Ascending aorta (tissue), 2 donors: ENCODE results near the gene SLIT3. TPM values are rescaled to one million over a fixed set of nuclear protein-coding genes. Genes with fewer than 3 reads are reported as not detected.
A peak's percentile ranks its signal among the peaks of the same experiment; 100 is the strongest.
"Not testable (repeated sequence)": the region's sequence is repeated elsewhere in the genome, so short reads cannot be mapped to it uniquely, and the experiment has no call there.

ENCODE experiments used
- DNase-seq, 2 donors: peaks; one replicate each; pipeline ENCODE4 v3.0.0-alpha.2; 2019; ENCODE audit warnings: low spot score in 2 of 2
- H3K27ac ChIP-seq, 2 donors: fragments of 200-600 bp; sonication (generic); one replicate each; pipeline ENCODE4 v1.5.1; 2016 to 2017; ENCODE audit warnings: mild to moderate bottlenecking in 1 of 2
- H3K27me3 ChIP-seq: fragments of 200-600 bp; sonication (generic); one replicate; pipeline ENCODE4 v1.5.1; 2017
- H3K36me3 ChIP-seq, 2 donors: fragments of 200-600 bp; sonication (generic); one replicate each; pipeline ENCODE4 v1.5.1; 2016
- H3K4me1 ChIP-seq, 2 donors: fragments of 200-600 bp; sonication (generic); one replicate each; pipeline ENCODE4 v1.5.1; 2016 to 2017; ENCODE audit warnings: mild to moderate bottlenecking in 1 of 2
- H3K4me3 ChIP-seq, 2 donors: fragments of 200-600 bp; sonication (generic); one replicate each; pipeline ENCODE4 v1.5.1; 2016 to 2017; ENCODE audit warnings: mild to moderate bottlenecking in 1 of 2
- H3K9me3 ChIP-seq, 2 donors: fragments of 200-600 bp; sonication (generic); one replicate each; pipeline ENCODE4 v1.5.1; 2016
- intact Hi-C: fragments of 100-400 bp; cut with DNase I; formaldehyde crosslinking; loops from one replicate; pipeline ENCODE4 v1.15.1; 2023
- total RNA-seq: library from RNA; depleted of rRNA; stranded (reverse); fragments of >200 nt; gene quantifications from one replicate; pipeline ENCODE4 v1.1.0, GENCODE V29; 2016
- TF ChIP-seq, protein P1 (sequence below), 3 experiments: fragments of 200-600 bp in 2 of 3; fragments of 450-650 bp in 1 of 3; sonication (generic) in 2 of 3; IDR thresholded peaks; one replicate each; pipeline ENCODE4 v1.5.1; 2016 to 2019; ENCODE audit warnings: antibody characterized with exemption in 3 of 3, mild to moderate bottlenecking in 1 of 3, moderate library complexity in 1 of 3

The SLIT3 gene
- total RNA-seq, 1 donor from 2014 or later: 128 TPM

DNA sequence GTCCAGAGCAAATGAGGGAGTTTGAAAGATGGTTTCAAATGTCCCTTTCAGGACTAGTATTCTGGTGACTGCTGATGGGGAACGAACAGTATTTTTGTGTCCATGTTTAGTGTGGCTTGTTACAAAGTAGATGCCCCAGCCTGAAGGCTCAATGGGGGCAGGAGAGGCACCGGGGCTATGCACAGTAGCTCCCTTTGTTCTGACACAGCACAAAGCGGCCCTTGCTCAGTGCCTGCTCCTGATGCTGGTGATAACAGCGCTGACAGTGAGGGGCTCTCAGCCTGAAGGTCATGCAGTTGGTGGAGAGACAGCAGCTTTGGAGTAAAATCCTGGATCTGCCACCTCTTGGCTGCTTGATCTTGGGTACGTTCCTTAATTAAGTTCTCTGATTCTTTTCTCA, 188.9 kb downstream of the SLIT3 start:
- H3K27ac ChIP-seq: no peak overlapping the region
- intact Hi-C loops: no loop called here
- no peak overlapping the region for H3K4me3 ChIP-seq
- H3K36me3 ChIP-seq: no peaks in the 10 kb centered on the region
- TF ChIP-seq, protein P1, sequence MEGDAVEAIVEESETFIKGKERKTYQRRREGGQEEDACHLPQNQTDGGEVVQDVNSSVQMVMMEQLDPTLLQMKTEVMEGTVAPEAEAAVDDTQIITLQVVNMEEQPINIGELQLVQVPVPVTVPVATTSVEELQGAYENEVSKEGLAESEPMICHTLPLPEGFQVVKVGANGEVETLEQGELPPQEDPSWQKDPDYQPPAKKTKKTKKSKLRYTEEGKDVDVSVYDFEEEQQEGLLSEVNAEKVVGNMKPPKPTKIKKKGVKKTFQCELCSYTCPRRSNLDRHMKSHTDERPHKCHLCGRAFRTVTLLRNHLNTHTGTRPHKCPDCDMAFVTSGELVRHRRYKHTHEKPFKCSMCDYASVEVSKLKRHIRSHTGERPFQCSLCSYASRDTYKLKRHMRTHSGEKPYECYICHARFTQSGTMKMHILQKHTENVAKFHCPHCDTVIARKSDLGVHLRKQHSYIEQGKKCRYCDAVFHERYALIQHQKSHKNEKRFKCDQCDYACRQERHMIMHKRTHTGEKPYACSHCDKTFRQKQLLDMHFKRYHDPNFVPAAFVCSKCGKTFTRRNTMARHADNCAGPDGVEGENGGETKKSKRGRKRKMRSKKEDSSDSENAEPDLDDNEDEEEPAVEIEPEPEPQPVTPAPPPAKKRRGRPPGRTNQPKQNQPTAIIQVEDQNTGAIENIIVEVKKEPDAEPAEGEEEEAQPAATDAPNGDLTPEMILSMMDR (IDR thresholded peaks at IDR 0.05): no peak
- H3K27me3 ChIP-seq: no peaks in the 10 kb centered on the region
- peaks cover 0 to 15% of the 10 kb centered on the region in 2 donors for H3K4me1 ChIP-seq
- no peak for DNase-seq
- H3K9me3 ChIP-seq: no peaks in the 10 kb centered on the region

DNA sequence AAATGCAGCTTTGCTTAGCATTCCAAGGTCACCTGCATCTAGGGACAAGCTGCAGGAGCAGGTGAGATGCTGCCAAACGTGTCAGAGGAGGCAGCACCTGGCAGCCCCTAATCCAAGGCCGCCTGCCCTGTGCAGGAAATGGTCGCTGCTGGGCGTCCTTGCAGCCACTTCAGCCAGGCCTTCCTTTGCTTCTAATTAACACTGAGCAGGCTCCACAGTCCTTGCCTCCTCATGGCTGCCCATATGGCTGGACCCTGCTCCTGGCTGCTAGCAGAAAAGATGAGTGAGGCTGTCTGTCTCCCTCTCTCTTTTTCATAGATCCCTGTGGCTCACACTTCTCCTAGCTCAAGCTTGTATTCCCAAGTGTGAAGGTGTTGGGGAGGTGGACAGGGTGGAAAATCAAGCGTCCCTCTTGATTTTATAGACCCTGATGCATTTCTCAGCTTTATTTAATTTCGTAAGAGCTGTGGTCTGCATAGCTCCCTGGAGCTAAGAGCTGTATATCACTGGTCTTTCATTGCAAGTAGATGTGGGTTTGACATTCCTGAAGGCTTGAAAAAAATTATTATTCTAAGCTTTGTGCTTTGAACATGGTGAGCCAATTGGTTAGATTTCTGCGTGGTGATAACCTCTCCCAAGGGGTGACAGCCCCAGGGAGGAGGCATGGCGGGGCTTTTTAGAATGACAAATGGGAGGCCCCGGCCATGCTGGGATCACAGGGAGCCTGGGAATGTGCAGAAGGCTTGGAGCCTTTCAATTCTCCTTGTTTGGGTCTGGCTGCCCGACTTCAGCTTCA, 193.8 kb downstream of the SLIT3 start:
- intact Hi-C loops: no loop called here
- TF ChIP-seq, protein P1 (IDR thresholded peaks at IDR 0.05): no peak
- Histone ChIP-seq H3K27me3 (no peaks in the 10 kb centered on the region), H3K4me3 (no peak overlapping the region), H3K27ac (peak overlapping the region; percentile 26 to 58), H3K9me3 (no peaks in the 10 kb centered on the region), H3K4me1 (peaks cover 0 to 17% of the 10 kb centered on the region in 2 donors), H3K36me3 (no peaks in the 10 kb centered on the region)
- DNase-seq: no peak

DNA sequence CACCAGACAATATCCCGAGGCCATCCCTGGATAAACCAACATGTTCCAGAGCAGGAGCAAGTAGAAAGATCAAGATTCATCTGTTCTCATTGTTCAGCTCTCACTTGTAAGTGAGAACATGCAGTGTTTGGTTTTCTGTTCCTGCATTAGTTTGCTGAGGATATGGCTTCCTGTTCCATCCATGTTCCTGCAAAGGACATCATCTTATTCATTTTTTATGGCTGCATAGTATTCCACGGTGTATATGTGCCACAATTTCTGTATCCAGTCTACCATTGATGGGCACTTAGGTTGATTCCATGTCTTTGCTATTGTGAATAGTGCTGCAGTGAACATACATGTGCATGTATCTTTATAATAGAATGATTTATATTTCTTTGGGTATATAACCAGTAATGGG, 195.4 kb downstream of the SLIT3 start:
- H3K36me3 ChIP-seq, H3K4me3 ChIP-seq, H3K9me3 ChIP-seq, H3K27ac ChIP-seq, H3K27me3 ChIP-seq, intact Hi-C loops, DNase-seq: not testable (repeated sequence)
- H3K4me1 ChIP-seq: peaks cover 0 to 19% of the 10 kb centered on the region in 2 donors

DNA sequence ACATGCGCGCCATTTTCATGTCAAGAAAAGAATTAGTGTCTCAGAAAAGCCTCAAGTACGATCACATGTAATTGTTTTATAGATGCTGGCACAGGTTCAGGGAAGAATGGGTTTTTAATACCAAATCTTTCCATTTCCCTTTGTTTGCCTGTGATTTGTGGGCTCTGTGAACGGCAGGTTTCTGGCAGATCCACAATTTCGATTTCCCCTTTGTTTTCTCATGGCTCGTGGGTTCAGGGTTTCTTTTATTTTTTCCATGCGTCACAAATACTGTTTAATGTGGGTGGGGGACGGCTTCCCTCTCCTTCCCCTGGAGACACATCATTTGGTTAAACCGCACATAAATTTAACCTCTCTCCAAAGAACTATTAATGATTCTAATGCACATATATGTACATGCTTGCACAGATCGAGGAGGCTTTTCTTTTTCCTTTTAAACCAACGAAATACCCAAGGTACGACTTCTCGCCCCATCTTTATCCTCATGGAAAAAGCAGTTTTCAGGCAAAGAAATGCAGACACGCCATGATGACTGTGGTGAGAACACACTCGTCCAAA, 195.9 kb downstream of the SLIT3 start:
- H3K36me3 ChIP-seq: no peaks in the 10 kb centered on the region
- no peaks in the 10 kb centered on the region for H3K9me3 ChIP-seq

DNA sequence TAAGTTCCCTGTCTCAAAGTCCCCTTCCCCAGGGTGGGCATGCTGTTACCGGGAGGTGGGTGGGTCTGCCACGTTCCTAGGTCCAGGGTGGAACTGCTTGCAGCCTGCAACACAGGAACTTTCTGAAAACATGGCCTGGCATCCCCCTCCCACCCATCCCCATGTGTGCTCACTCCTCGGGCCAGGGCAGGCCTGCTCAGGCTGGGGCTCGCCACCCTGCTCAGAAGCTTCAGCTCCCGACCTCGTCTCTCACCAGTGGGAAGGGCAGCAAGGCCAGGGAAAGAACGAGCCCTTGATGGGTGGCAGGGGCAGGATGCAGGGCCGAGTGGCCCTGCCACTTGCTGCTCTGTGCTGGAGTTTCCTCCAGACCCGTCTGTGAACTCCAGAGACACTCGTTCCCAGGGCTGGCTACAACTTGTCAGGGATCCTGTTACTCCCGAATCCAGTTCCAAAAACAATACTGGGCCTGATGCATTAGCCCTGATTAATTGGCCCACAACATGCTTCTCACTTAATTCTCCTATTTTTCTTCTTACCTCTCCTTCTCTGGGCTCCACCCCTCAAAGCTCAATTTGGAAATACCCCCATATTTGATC, 197.3 kb downstream of the SLIT3 start:
- Histone ChIP-seq H3K9me3 (no peaks in the 10 kb centered on the region), H3K36me3 (no peaks in the 10 kb centered on the region), H3K4me1 (peaks cover 0 to 26% of the 10 kb centered on the region in 2 donors), H3K27me3 (no peaks in the 10 kb centered on the region), H3K4me3 (no peak overlapping the region), H3K27ac (no peak overlapping the region)
- TF ChIP-seq, protein P1 (IDR thresholded peaks at IDR 0.05): no peak
- intact Hi-C loops: no loop called here
- peak in 1 of 2 donors; percentile 41 for DNase-seq

More for the DNA sequence above, 195.9 kb downstream of the SLIT3 start:
- intact Hi-C loops: no loop called here
- no peak overlapping the region for H3K27ac ChIP-seq
- H3K27me3 ChIP-seq: no peaks in the 10 kb centered on the region
- H3K4me1 ChIP-seq: peaks cover 0 to 20% of the 10 kb centered on the region in 2 donors
- DNase-seq: peak in 1 of 2 donors; percentile 2
- TF ChIP-seq, protein P1 (IDR thresholded peaks at IDR 0.05): no peak
- H3K4me3 ChIP-seq: no peak overlapping the region

DNA sequence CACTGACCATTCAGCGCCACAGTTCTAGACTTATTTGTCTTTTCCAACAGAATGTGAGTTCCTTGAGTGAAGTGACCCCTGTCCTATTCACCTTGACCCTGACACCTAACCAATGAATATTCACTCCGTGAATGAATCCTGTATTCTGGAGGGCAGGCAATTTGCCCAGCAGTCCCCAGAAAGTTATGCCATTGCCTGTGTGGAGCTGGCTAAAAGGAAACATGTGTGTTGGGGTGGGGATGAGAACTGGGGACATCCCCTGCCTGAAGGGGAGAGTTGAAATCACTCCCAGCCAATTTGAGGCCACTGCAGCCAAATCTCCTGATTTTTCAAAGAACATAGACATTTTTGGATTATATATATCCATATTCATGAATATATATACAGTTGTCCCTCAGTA, 199.0 kb downstream of the SLIT3 start:
- H3K9me3 ChIP-seq: no peaks in the 10 kb centered on the region
- intact Hi-C loops: no loop called here
- H3K27me3 ChIP-seq: no peaks in the 10 kb centered on the region
- TF ChIP-seq, protein P1 (IDR thresholded peaks at IDR 0.05): no peak
- peak in 1 of 2 donors; percentile 11 for DNase-seq
- no peak overlapping the region for H3K4me3 ChIP-seq
- H3K27ac ChIP-seq: no peak overlapping the region
- H3K4me1 ChIP-seq: peaks cover 9 to 32% of the 10 kb centered on the region in 2 donors
- no peaks in the 10 kb centered on the region for H3K36me3 ChIP-seq
